Suprapubic skin (tissue), 4 donors: ENCODE data around the gene APOO. TPM values are rescaled to one million over a fixed set of nuclear protein-coding genes. Genes with fewer than 3 reads are reported as not detected.

Experiments used
- DNase-seq, 2 donors: peaks; one replicate each; pipeline ENCODE4 v3.0.0-alpha.2; 2019; ENCODE audit warnings: low spot score in 2 of 2
- H3K27ac ChIP-seq: fragments of 200-600 bp; sonication (generic); one replicate; pipeline ENCODE4 v1.5.1; 2019
- H3K27me3 ChIP-seq: fragments of 200-600 bp; sonication (generic); one replicate; pipeline ENCODE4 v1.5.1; 2019
- H3K36me3 ChIP-seq: fragments of 200-600 bp; sonication (generic); one replicate; pipeline ENCODE4 v1.5.1; 2019
- H3K4me1 ChIP-seq: fragments of 200-600 bp; sonication (generic); one replicate; pipeline ENCODE4 v1.5.1; 2019
- H3K4me3 ChIP-seq: fragments of 200-600 bp; sonication (generic); one replicate; pipeline ENCODE4 v1.5.1; 2019; ENCODE audit warnings: mild to moderate bottlenecking
- H3K9me3 ChIP-seq: fragments of 200-600 bp; sonication (generic); one replicate; pipeline ENCODE4 v1.5.1; 2019
- CTCF ChIP-seq, 2 donors: fragments of 200-600 bp in 1 of 2; fragments of 450-650 bp in 1 of 2; sonication (generic) in 1 of 2; IDR thresholded peaks; one replicate each; pipeline ENCODE4 v1.5.1; 2016 to 2019; ENCODE audit warnings: antibody characterized with exemption in 2 of 2, mild to moderate bottlenecking in 1 of 2, moderate library complexity in 1 of 2
- EP300 ChIP-seq: sonication (generic); formaldehyde crosslinking; IDR thresholded peaks from one replicate; pipeline ENCODE4 v1.6.1; 2017; ENCODE audit warnings: antibody characterized with exemption
- POLR2A ChIP-seq, 2 donors: fragments of 450-650 bp; IDR thresholded peaks; one replicate each; pipeline ENCODE4 v1.6.1; 2017; ENCODE audit warnings: antibody characterized with exemption in 2 of 2, mild to moderate bottlenecking in 2 of 2, moderate library complexity in 2 of 2
- POLR2AphosphoS5 ChIP-seq, 3 donors: sonication (generic); formaldehyde crosslinking; IDR thresholded peaks; one replicate each; pipeline ENCODE4 v1.6.1; 2017; ENCODE audit warnings: antibody characterized with exemption in 3 of 3
- WGBS: methylation state at CpG from one replicate; pipeline ENCODE4 v1.1.5; 2018; 5-methylcytosine and 5-hydroxymethylcytosine counted together
- total RNA-seq, 4 donors: library from RNA; depleted of rRNA; stranded (reverse); fragments of >200 nt; gene quantifications; one replicate each; pipeline ENCODE4 v1.1.0, GENCODE V29; 2016

The APOO gene
- total RNA-seq, 4 donors from 2014 or later, result 6.2 to 14.1 (median 9.7) TPM

GRCh38 chrX:23902419-23902818, 5.3 kb downstream of the APOO start:
- Histone ChIP-seq H3K4me1 (peaks cover 36% of the 10 kb centered on the region), H3K36me3 (no peaks in the 10 kb centered on the region), H3K4me3 (peak overlapping the region; percentile 12), H3K27me3 (no peaks in the 10 kb centered on the region), H3K9me3 (no peaks in the 10 kb centered on the region), H3K27ac (no peak overlapping the region)
- WGBS, result 6% methylated on average over 2 of the region's 2 CpGs
- TF ChIP-seq CTCF (IDR thresholded peaks at IDR 0.05), result peak in 1 of 2 donors; percentile 60
- TF ChIP-seq EP300, result no peak
- no peak for DNase-seq

GRCh38 chrX:23901805-23902204, 5.9 kb downstream of the APOO start:
- Histone ChIP-seq H3K9me3 (no peaks in the 10 kb centered on the region), H3K36me3 (no peaks in the 10 kb centered on the region), H3K27ac (peak overlapping the region; percentile 64), H3K4me1 (peaks cover 34% of the 10 kb centered on the region), H3K4me3 (no peak overlapping the region), H3K27me3 (no peaks in the 10 kb centered on the region)
- WGBS, result 82% methylated on average over 1 of the region's 1 CpG
- no peak for DNase-seq
- TF ChIP-seq POLR2AphosphoS5 (IDR thresholded peaks at IDR 0.05) (no peak), CTCF (IDR thresholded peaks at IDR 0.05) (peak; percentile 19 to 26)

- no peak for DNase-seq
- Histone ChIP-seq H3K4me1 (peaks cover 34% of the 10 kb centered on the region), H3K27ac (peak overlapping the region; percentile 64), H3K9me3 (no peaks in the 10 kb centered on the region), H3K27me3 (no peaks in the 10 kb centered on the region), H3K4me3 (no peak overlapping the region), H3K36me3 (no peaks in the 10 kb centered on the region)
- TF ChIP-seq CTCF (IDR thresholded peaks at IDR 0.05) (no peak), POLR2A (IDR thresholded peaks at IDR 0.05) (no peak), POLR2AphosphoS5 (IDR thresholded peaks at IDR 0.05) (no peak), EP300 (no peak)
- 47% methylated on average over 3 of the region's 3 CpGs for WGBS
Measured at GRCh38 chrX:23901060-23901459, 6.7 kb downstream of the APOO start.

GRCh38 chrX:23900220-23900797, 7.4 kb downstream of the APOO start:
- Histone ChIP-seq H3K27ac (peak overlapping the region; percentile 64), H3K9me3 (no peaks in the 10 kb centered on the region), H3K4me1 (peaks cover 34% of the 10 kb centered on the region), H3K36me3 (no peaks in the 10 kb centered on the region), H3K4me3 (no peak overlapping the region), H3K27me3 (no peaks in the 10 kb centered on the region)
- DNase-seq, result no peak
- 62% methylated on average over 12 of the region's 12 CpGs for WGBS
- no peak for TF ChIP-seq CTCF (IDR thresholded peaks at IDR 0.05)

- no peaks in the 10 kb centered on the region for H3K36me3 ChIP-seq
- no peak overlapping the region for H3K27ac ChIP-seq
- H3K4me1 ChIP-seq, result peaks cover 34% of the 10 kb centered on the region
- H3K27me3 ChIP-seq, result no peaks in the 10 kb centered on the region
- H3K9me3 ChIP-seq, result no peaks in the 10 kb centered on the region
- no peak for TF ChIP-seq POLR2AphosphoS5 (IDR thresholded peaks at IDR 0.05)
- no peak for TF ChIP-seq EP300
- no peak for TF ChIP-seq POLR2A (IDR thresholded peaks at IDR 0.05)
- no peak for TF ChIP-seq CTCF (IDR thresholded peaks at IDR 0.05)
- H3K4me3 ChIP-seq, result no peak overlapping the region
- no peak for DNase-seq
- WGBS, result 67% methylated on average over 3 of the region's 3 CpGs
Measured at GRCh38 chrX:23898412-23898959, 9.3 kb downstream of the APOO start.
